ENCODE results near the gene ARMC9. TPM values are rescaled to one million over a fixed set of nuclear protein-coding genes. Genes with fewer than 3 reads are reported as not detected.
A peak's percentile ranks its signal among the peaks of the same experiment; 100 is the strongest.

Gene ARMC9
- total and polyA plus RNA-seq, 7 donors: 1.4 to 18.4 (median 2.2) TPM

DNA sequence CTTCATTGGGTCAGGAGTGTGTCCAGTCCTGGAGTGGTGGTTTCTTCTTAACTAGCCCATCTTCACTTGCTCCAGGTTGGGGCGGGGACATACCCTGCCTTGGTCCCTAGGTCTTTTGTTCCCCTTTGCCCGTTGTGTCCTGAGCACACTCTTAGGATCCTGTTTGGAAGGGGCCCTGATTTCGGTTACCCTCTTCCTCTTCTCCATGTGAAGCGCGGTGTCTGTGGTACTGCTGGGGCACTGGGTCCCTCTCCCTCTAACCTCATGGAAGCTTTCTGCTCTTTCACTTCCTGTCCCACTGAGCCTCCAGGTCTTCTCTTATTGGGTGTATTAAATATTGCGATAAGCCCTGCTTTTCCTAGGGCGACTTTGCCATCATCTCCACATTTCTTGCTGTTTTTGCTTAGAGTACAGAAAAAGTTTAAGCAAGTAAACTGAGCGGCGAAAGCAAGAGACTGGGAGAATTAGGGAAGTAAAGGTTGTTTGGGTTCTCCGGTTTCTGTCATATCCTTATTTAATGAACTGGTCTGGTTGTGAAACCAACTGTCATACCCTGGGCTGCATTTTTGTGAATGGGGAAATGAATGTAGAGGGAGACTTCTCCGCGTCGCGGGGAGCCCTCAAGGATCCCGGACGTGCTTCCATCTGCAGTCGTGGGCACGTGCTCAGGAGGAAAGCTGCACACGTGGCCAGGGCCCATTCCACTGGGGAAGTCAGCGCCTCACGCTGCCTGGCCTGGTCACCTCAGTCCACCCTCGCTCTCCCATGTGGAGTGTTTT is 123.3 kb downstream of the ARMC9 start:
- no peak overlapping the region for H3K4me3 ChIP-seq
- TF ChIP-seq, protein P1, sequence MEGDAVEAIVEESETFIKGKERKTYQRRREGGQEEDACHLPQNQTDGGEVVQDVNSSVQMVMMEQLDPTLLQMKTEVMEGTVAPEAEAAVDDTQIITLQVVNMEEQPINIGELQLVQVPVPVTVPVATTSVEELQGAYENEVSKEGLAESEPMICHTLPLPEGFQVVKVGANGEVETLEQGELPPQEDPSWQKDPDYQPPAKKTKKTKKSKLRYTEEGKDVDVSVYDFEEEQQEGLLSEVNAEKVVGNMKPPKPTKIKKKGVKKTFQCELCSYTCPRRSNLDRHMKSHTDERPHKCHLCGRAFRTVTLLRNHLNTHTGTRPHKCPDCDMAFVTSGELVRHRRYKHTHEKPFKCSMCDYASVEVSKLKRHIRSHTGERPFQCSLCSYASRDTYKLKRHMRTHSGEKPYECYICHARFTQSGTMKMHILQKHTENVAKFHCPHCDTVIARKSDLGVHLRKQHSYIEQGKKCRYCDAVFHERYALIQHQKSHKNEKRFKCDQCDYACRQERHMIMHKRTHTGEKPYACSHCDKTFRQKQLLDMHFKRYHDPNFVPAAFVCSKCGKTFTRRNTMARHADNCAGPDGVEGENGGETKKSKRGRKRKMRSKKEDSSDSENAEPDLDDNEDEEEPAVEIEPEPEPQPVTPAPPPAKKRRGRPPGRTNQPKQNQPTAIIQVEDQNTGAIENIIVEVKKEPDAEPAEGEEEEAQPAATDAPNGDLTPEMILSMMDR (IDR thresholded peaks at IDR 0.05): no peak
- intact Hi-C loops (cut with DNase I): no loop called here
- ATAC-seq: peak in 2 of 4 donors; percentile 21 to 40
- no peaks in the 10 kb centered on the region for H3K4me1 ChIP-seq
- peak; percentile 37 to 69 for DNase-seq
- no peak overlapping the region for H3K27ac ChIP-seq
- 89 to 91% (median 90%) methylated on average over 22 of the region's 22 CpGs for WGBS, 3 donors
- no peaks in the 10 kb centered on the region for H3K36me3 ChIP-seq (ENCODE audit: insufficient read depth in 1 of 2, low read depth in 1 of 2)
- H3K27me3 ChIP-seq (ENCODE audit: insufficient read depth in 3 of 3, low read length in 2 of 3): no peaks in the 10 kb centered on the region
- H3K9me3 ChIP-seq: no peaks in the 10 kb centered on the region

DNA sequence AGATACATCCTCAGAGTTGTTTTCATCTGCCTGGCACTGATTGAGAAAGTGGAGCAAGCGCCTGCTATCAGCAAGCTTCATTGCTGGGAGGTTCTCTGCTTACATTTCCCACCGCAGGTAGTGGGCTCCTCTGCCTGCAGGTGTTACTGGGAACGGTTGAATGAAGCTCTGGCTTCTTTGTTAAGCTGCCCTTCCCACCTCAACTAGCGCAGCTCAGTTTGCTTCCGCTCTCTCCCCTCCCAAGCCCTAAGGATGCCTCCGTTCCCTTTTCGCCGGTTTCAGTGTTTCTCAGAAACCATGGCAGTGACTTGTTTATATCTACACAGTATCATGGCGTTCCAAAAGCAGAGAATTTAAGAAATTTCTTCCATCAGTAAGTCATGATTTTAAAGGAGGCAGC is 124.9 kb downstream of the ARMC9 start:
- Histone ChIP-seq H3K36me3 (ENCODE audit: insufficient read depth in 1 of 2, low read depth in 1 of 2) (no peaks in the 10 kb centered on the region), H3K9me3 (no peaks in the 10 kb centered on the region), H3K4me1 (no peaks in the 10 kb centered on the region), H3K27ac (no peak overlapping the region), H3K27me3 (ENCODE audit: insufficient read depth in 3 of 3, low read length in 2 of 3) (no peaks in the 10 kb centered on the region), H3K4me3 (no peak overlapping the region)
- DNase-seq: no peak
- intact Hi-C loops (cut with DNase I): no loop called here
- 84 to 91% (median 87%) methylated on average over 9 of the region's 9 CpGs for WGBS, 3 donors
- ATAC-seq: no peak
- TF ChIP-seq, protein P1 (IDR thresholded peaks at IDR 0.05): no peak

DNA sequence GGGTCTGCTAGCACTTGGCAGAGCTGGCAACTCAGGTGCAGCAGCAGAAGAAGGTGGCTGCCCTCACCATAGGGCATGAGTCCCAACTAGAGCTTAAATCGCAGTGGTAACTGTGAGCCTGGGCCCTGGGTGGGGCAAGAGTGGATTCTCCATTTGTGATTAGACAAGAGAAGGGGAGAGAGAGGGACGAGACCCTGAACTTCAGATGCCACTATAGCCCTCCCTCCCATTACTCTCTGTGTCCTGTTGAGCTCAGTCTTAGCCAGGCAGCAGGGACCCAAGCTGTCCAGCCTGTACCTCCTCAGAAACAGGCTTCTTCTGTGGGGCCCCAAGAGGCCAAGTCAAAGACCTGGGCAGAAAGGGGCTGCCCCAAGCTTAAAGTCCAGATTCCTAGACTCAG is 127.4 kb downstream of the ARMC9 start:
- ATAC-seq: no peak
- no peak for DNase-seq
- Histone ChIP-seq H3K4me3 (no peak overlapping the region), H3K36me3 (ENCODE audit: insufficient read depth in 1 of 2, low read depth in 1 of 2) (no peaks in the 10 kb centered on the region), H3K27ac (no peak overlapping the region), H3K9me3 (no peaks in the 10 kb centered on the region), H3K27me3 (ENCODE audit: insufficient read depth in 3 of 3, low read length in 2 of 3) (no peaks in the 10 kb centered on the region), H3K4me1 (no peaks in the 10 kb centered on the region)
- TF ChIP-seq, protein P1 (IDR thresholded peaks at IDR 0.05): no peak
- intact Hi-C loops (cut with DNase I): no loop called here
- WGBS, 3 donors: 85 to 91% (median 90%) methylated on average over 2 of the region's 2 CpGs

DNA sequence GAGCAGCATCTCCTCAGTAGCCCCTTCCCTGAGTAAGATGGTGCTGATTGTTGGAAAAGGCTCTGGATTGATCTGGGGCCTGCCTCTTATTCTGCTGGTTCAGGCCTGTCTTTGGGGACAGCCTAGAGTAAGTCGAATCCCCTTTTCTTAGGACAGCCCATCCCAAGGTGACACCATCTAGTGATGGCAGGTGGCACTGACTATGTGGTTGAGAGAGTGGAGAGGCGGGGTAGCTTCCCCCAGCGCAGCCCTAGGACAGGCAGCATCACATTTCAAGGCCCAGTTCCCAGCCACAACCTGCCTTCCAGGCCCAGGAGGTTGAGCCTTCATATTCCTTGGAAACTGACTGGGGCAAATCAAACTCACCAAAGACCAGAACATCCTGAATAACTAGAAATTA is 128.0 kb downstream of the ARMC9 start:
- H3K36me3 ChIP-seq (ENCODE audit: insufficient read depth in 1 of 2, low read depth in 1 of 2): no peaks in the 10 kb centered on the region
- no peak overlapping the region for H3K27ac ChIP-seq
- no peaks in the 10 kb centered on the region for H3K4me1 ChIP-seq
- DNase-seq (no peak), ATAC-seq (peak in 1 of 4 donors; percentile 38)
- TF ChIP-seq, protein P1 (IDR thresholded peaks at IDR 0.05): no peak
- H3K9me3 ChIP-seq: no peaks in the 10 kb centered on the region
- intact Hi-C loops (cut with DNase I): no loop called here
- no peaks in the 10 kb centered on the region for H3K27me3 ChIP-seq (ENCODE audit: insufficient read depth in 3 of 3, low read length in 2 of 3)
- no peak overlapping the region for H3K4me3 ChIP-seq
- 84 to 95% (median 92%) methylated on average over 3 of the region's 3 CpGs for WGBS, 3 donors

DNA sequence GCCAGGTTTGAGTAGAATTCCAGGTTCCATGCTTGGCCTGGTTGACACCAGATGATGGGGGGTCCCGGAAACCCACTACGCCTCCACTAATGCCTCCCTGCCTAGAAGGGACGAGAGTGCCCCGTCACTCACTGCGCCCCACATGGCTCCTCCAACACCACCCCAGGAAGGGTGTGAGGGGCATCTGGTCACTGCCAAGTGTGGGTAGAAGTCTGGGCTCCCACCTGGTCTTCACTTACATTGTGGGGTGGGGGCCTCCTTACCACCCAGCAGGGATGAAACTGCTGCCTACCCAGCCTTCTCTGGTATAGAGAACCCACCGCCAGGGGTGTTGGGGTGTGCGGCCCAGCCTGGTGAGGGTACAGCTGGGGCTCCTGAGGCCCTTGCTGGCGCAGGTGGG is 131.9 kb downstream of the ARMC9 start:
- DNase-seq (no peak), ATAC-seq (no peak)
- Histone ChIP-seq H3K4me1 (no peaks in the 10 kb centered on the region), H3K9me3 (no peaks in the 10 kb centered on the region), H3K27me3 (ENCODE audit: insufficient read depth in 3 of 3, low read length in 2 of 3) (no peaks in the 10 kb centered on the region), H3K36me3 (ENCODE audit: insufficient read depth in 1 of 2, low read depth in 1 of 2) (no peaks in the 10 kb centered on the region), H3K4me3 (no peak overlapping the region), H3K27ac (no peak overlapping the region)
- intact Hi-C loops (cut with DNase I): no loop called here
- WGBS, 3 donors: 90 to 98% (median 92%) methylated on average over 8 of the region's 8 CpGs
- TF ChIP-seq, protein P1 (IDR thresholded peaks at IDR 0.05): no peak

All from psoas muscle (tissue), 8 donors.